IMR-90 (cell line): ENCODE measurements around the gene LILRB2. TPM values are rescaled to one million over a fixed set of nuclear protein-coding genes. Genes with fewer than 3 reads are reported as not detected.

Experiments used
- ATAC-seq: fragments of 200-7000 bp; cut with Tn5 transposase; 2 replicates; pipeline ENCODE4 v1.9.1; 2020; ENCODE audit warnings: low read depth, mild to moderate bottlenecking, moderate library complexity
- BruUV-seq: library from RNA; stranded (reverse); fragments of 400-500 nt; replicated peaks from 2 replicates; lab custom pipeline; 2021; lab: Mats Ljungman, UMichigan
- CTCF ChIA-PET: fragments of 300-600 bp; formaldehyde crosslinking; extraction: SDS; loops from one replicate; lab custom pipeline; 2021; ENCODE audit warnings: antibody characterized with exemption; lab: Yijun Ruan, JAX
- POLR2A ChIA-PET: fragments of 300-600 bp; sonication (Branson Sonifier 250); formaldehyde crosslinking; loops from one replicate; lab custom pipeline; 2022; ENCODE audit warnings: antibody characterized with exemption; ENCODE audit not compliant: unreplicated experiment; lab: Charles Lee
- DNase-seq: peaks from one replicate; pipeline ENCODE4 v3.0.0; 2013
- H2AFZ ChIP-seq: replicated peaks from 2 replicates; pipeline ENCODE3; 2013; ENCODE audit warnings: low read length, mild to moderate bottlenecking; ENCODE audit not compliant: poor library complexity
- H2AK5ac ChIP-seq: 2 replicates; pipeline ENCODE4 v1.6.1; 2013; ENCODE audit warnings: low read depth, low read length, inconsistent platforms
- H2AK9ac ChIP-seq: replicated peaks from 2 replicates; pipeline ENCODE3; 2013; ENCODE audit warnings: mild to moderate bottlenecking, low read depth, low read length, moderate library complexity; ENCODE audit not compliant: poor library complexity
- H2BK120ac ChIP-seq: 2 replicates; pipeline ENCODE4 v1.6.1; 2013; ENCODE audit warnings: low read depth, low read length, inconsistent platforms
- H2BK15ac ChIP-seq: 3 replicates; pipeline ENCODE4 v1.6.1; 2013; ENCODE audit warnings: low read depth, low read length, inconsistent platforms
- H2BK20ac ChIP-seq: 2 replicates; pipeline ENCODE4 v1.6.1; 2013; ENCODE audit warnings: low read depth, mild to moderate bottlenecking, inconsistent platforms, low read length, moderate library complexity
- H2BK5ac ChIP-seq: 2 replicates; pipeline ENCODE4 v1.6.1; 2013; ENCODE audit warnings: mild to moderate bottlenecking, low read depth, low read length, inconsistent platforms; ENCODE audit not compliant: poor library complexity, severe bottlenecking
- H3K14ac ChIP-seq: replicated peaks from 2 replicates; pipeline ENCODE4 v1.6.1; 2013; ENCODE audit warnings: low read depth, low read length, inconsistent platforms
- H3K18ac ChIP-seq: 2 replicates; pipeline ENCODE4 v1.6.1; 2013; ENCODE audit warnings: low read depth, low read length, control low read depth
- H3K23ac ChIP-seq: 2 replicates; pipeline ENCODE4 v1.6.1; 2013; ENCODE audit warnings: low read depth, low read length, inconsistent platforms
- H3K27ac ChIP-seq: 2 replicates; pipeline ENCODE4 v1.5.1; 2013; ENCODE audit warnings: mild to moderate bottlenecking, control low read depth, low read length; ENCODE audit not compliant: insufficient read depth
- H3K27me3 ChIP-seq: 2 replicates; pipeline ENCODE4 v1.6.1; 2013; ENCODE audit warnings: low read length; ENCODE audit not compliant: control insufficient read depth, insufficient read depth
- H3K36me3 ChIP-seq: 2 replicates; pipeline ENCODE4 v1.6.1; 2013; ENCODE audit warnings: low read length, mixed read lengths; ENCODE audit not compliant: control insufficient read depth, insufficient read depth
- H3K4ac ChIP-seq: 2 replicates; pipeline ENCODE4 v1.6.1; 2013; ENCODE audit warnings: low read depth, low read length, inconsistent platforms
- H3K4me1 ChIP-seq: 2 replicates; pipeline ENCODE4 v1.6.1; 2013; ENCODE audit warnings: low read length, mixed read lengths; ENCODE audit not compliant: control insufficient read depth, insufficient read depth
- H3K4me2 ChIP-seq: 2 replicates; pipeline ENCODE4 v1.6.1; 2013; ENCODE audit warnings: low read depth, mild to moderate bottlenecking, control low read depth, low read length, moderate library complexity
- H3K4me3 ChIP-seq: 2 replicates; pipeline ENCODE4 v1.5.1; 2013; ENCODE audit warnings: low read depth, mild to moderate bottlenecking, control low read depth, low read length, moderate library complexity; ENCODE audit not compliant: insufficient read depth
- H3K56ac ChIP-seq: 2 replicates; pipeline ENCODE4 v1.6.1; 2013; ENCODE audit warnings: low read length, inconsistent platforms; ENCODE audit not compliant: insufficient read depth; ENCODE audit errors: extremely low read depth
- H3K79me1 ChIP-seq, 2 experiments: 2 replicates each; pipeline ENCODE4 v1.6.1; 2013; ENCODE audit warnings: low read length in 2 of 2, inconsistent platforms in 1 of 2, low read depth in 1 of 2
- H3K9ac ChIP-seq: 2 replicates; pipeline ENCODE4 v1.6.1; 2013; ENCODE audit warnings: low read depth, low read length, control low read depth
- H3K9me1 ChIP-seq: 2 replicates; pipeline ENCODE4 v1.6.1; 2013; ENCODE audit warnings: low read length, inconsistent platforms; ENCODE audit not compliant: insufficient read depth
- H3K9me3 ChIP-seq: 2 replicates; pipeline ENCODE4 v1.6.1; 2013; ENCODE audit warnings: low read length; ENCODE audit not compliant: control insufficient read depth, insufficient read depth
- H4K20me1 ChIP-seq: 2 replicates; pipeline ENCODE4 v1.6.1; 2013; ENCODE audit warnings: low read length, inconsistent platforms; ENCODE audit not compliant: insufficient read depth
- H4K5ac ChIP-seq: 2 replicates; pipeline ENCODE4 v1.6.1; 2013; ENCODE audit warnings: mild to moderate bottlenecking, low read depth, low read length, control low read depth
- H4K8ac ChIP-seq, 2 experiments: 2 replicates each; pipeline ENCODE4 v1.6.1; 2013; ENCODE audit warnings: low read depth in 2 of 2, low read length in 2 of 2, control low read depth in 1 of 2, inconsistent platforms in 1 of 2
- H4K91ac ChIP-seq: 2 replicates; pipeline ENCODE4 v1.6.1; 2013; ENCODE audit warnings: low read depth, low read length, inconsistent platforms; ENCODE audit not compliant: insufficient read depth
- BHLHE40 ChIP-seq: fragments of 150-350 bp; IDR thresholded peaks from 2 replicates; pipeline ENCODE4 v1.6.1; 2016; ENCODE audit warnings: mild to moderate bottlenecking, low read depth, low read length
- RCOR1 ChIP-seq: IDR thresholded peaks from 2 replicates; pipeline ENCODE4 v1.6.1; 2012; ENCODE audit warnings: mild to moderate bottlenecking, low read length, improper control_type of control experiment; ENCODE audit not compliant: insufficient replicate concordance
- RFX5 ChIP-seq: IDR thresholded peaks from 2 replicates; pipeline ENCODE4 v1.8.0; 2012; ENCODE audit warnings: low read depth, mild to moderate bottlenecking, low read length, moderate library complexity
- SMC3 ChIP-seq: fragments of 150-350 bp; IDR thresholded peaks from 2 replicates; pipeline ENCODE4 v1.6.1; 2016; ENCODE audit warnings: low read depth, mild to moderate bottlenecking, antibody characterized with exemption, low read length, moderate library complexity
- WGBS, 2 experiments: methylation state at CpG; one replicate each; pipeline versions ENCODE4 v1.1.5 to v1.1.7; 2013; ENCODE audit warnings: missing lambda C conversion rate in 2 of 2; ENCODE audit not compliant: insufficient read length in 1 of 2; ENCODE audit errors: extremely low coverage in 2 of 2; 5-methylcytosine and 5-hydroxymethylcytosine counted together
- dilution Hi-C: fragments of 300-500 bp; cut with HindIII; formaldehyde crosslinking; loops from one replicate; pipeline ENCODE4 v1.14.3; 2018; ENCODE audit warnings: low sequenced_read_pairs; ENCODE audit not compliant: unreplicated experiment
- in situ Hi-C: fragments of 300-500 bp; cut with MboI; formaldehyde crosslinking; loops from 3 replicates; pipeline ENCODE4 v1.14.3; 2019; ENCODE audit warnings: low sequenced_read_pairs, inconsistent platforms, mixed read lengths
- intact Hi-C: fragments of 100-400 bp; cut with micrococcal nuclease; formaldehyde crosslinking; loops from 2 replicates; pipeline ENCODE4 v1.10.0; 2022
- polyA plus RNA-seq, 3 experiments: library from polyadenylated mRNA; depleted of rRNA; stranded (reverse); fragments of >200 nt; gene quantifications; 2 replicates each; pipeline ENCODE4 v1.2.3, GENCODE V29; 2012; ENCODE audit warnings: low replicate concordance in 1 of 3
- total RNA-seq: library from RNA; depleted of rRNA; stranded (reverse); fragments of >200 nt; gene quantifications from 2 replicates; pipeline ENCODE4 v1.2.3, GENCODE V29; 2012

LILRB2 gene
- total and polyA plus RNA-seq, 2 of the 4 experiments (the other 2 are of a cell fraction), result not detected

DNA sequence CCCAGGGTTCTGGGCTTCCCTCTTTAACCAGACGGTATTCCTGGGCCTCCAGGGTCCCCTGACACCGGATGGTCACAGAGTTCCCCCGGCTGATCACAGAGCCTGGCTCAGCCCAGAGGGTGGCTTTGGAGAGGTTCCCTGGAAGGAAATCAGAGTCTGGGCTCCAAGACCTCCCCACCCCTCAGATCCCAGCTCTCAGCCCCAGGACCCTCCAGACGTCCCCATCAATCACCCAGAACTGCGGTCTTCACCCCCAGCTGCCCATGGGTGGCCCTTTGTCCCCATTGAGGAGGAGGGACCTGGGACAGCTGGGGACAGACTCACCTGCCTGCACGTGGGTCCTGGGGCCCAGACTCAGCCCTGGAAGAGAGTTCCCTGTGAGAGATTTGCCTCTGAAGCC is 31.1 kb upstream of the LILRB2 start:
- Histone ChIP-seq H2AK5ac (no peak overlapping the region), H3K36me3 (no peaks in the 10 kb centered on the region), H2BK5ac (no peak overlapping the region), H2BK120ac (no peak overlapping the region), H3K14ac (no peak overlapping the region), H2BK20ac (no peak overlapping the region), H3K27ac (no peak overlapping the region), H3K79me1 (no peaks in the 10 kb centered on the region), H3K18ac (no peak overlapping the region), H3K9ac (no peak overlapping the region), H3K4me2 (no peak overlapping the region), H4K8ac (no peak overlapping the region), H3K56ac (no peak overlapping the region), H3K4ac (no peak overlapping the region), H3K27me3 (no peaks in the 10 kb centered on the region), H3K9me3 (peaks cover 2% of the 10 kb centered on the region; the same call in 1 of the 2 replicates), H3K23ac (no peak overlapping the region), H2AFZ (no peak overlapping the region), H4K20me1 (no peaks in the 10 kb centered on the region), H3K4me3 (no peak overlapping the region), H2AK9ac (no peak overlapping the region), H2BK15ac (no peak overlapping the region), H3K4me1 (no peaks in the 10 kb centered on the region), H4K91ac (no peak overlapping the region), H3K9me1 (no peaks in the 10 kb centered on the region), H4K5ac (no peak overlapping the region)
- ATAC-seq (no peak), DNase-seq (no peak)
- ChIA-PET POLR2A (no interaction called here), CTCF (no interaction called here)
- TF ChIP-seq RCOR1 (no peak), BHLHE40 (no peak), SMC3 (no peak), RFX5 (no peak)
- BruUV-seq, result no TSS peak
- 0% methylated on average over 1 of the region's 6 CpGs; no CpG with 5 or more reads in 1 of the 2 experiments for WGBS, 2 experiments
- in situ Hi-C loops, result no loop called here
- dilution Hi-C loops, result no loop called here
- intact Hi-C loops, result no loop called here
